ENCODE data around the gene HDHD2. TPM values are rescaled to one million over a fixed set of nuclear protein-coding genes. Genes with fewer than 3 reads are reported as not detected.
A peak's percentile ranks its signal among the peaks of the same experiment; 100 is the strongest.
"Not testable (repeated sequence)": the region's sequence is repeated elsewhere in the genome, so short reads cannot be mapped to it uniquely, and the experiment has no call there.

HDHD2 gene, protein sequence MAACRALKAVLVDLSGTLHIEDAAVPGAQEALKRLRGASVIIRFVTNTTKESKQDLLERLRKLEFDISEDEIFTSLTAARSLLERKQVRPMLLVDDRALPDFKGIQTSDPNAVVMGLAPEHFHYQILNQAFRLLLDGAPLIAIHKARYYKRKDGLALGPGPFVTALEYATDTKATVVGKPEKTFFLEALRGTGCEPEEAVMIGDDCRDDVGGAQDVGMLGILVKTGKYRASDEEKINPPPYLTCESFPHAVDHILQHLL
- total RNA-seq, result 10 to 100 TPM; 24.5 to 33.5 TPM

DNA sequence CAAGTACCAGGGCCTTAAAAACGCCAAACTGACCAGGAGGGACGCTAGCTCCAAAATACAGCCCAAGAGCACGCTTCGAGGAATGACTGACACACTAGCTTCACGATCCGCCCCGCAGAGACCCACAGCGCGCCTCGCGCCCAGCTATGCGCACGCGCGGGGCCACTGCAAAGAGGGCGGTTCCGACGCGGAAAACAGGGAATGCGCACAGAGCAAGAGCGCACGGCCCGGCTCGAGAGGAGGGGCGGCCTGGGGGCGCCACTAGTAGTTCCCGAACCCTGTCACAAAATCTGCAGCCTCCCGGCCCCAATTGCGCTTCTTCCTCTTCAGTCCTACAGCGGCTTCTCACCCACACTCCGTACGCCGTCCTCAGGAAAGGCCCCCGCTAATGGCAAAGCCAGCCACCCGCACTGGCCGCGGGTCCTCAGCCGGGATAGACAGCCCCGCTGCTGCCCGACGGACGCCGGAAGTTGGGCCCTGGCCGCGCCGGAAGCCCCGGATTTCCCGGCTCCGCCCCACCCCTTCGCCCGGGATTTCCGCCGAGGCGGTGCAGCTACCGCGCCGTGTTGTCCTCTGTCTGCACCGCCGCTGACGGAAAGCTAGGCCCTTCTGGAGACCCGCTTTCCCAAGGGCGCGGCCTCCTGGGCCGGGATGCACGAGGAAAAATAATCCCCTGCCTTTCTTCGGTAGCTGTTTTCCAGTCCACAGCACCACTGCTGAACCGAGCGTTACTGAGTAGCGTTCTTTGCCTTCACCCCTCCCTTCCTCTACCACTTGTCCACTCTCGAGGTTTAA is at the start of gene HDHD2:
HDHD2 (minus strand) TSS at position 472 of the 795 bp plus-strand sequence. CDS start 14,061 bp downstream, outside the sequence.
- Mint-ChIP-seq H3K9me3 (peaks cover 4% of the 10 kb centered on the region), H3K4me3 (peak within 1 kb of the TSS; percentile 99), H3K27me3 (no peaks in the 10 kb centered on the region), H3K4me1 (peaks cover 32% of the 10 kb centered on the region), H3K27ac (peak within 1 kb of the TSS; percentile 99), H3K36me3 (ENCODE audit: low read depth) (peaks cover 25% of the 10 kb centered on the region)
- ATAC-seq (replicated peaks), result peak; percentile 94

DNA sequence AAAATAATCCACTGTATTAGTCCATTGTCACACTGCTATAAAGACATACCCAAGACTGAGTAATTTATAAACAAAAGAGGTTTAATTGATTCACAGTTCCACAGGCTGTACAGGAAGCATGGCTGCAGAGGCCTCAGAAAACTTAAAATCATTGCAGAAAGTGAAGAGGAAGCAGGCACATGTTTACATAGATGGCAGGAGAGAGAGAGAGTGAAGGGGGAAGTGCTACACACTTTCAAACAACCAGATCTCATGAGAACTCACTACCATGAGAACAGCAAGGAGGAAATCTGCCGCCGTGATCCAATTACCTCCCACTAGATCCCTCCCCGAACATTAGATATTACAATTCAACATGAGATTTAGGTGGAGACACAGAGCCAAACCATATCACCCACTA is 45.7 kb upstream of the HDHD2 start:
- ATAC-seq (replicated peaks); H3K4me1 Mint-ChIP-seq; H3K27ac Mint-ChIP-seq; H3K4me3 Mint-ChIP-seq; H3K9me3 Mint-ChIP-seq; H3K36me3 Mint-ChIP-seq (ENCODE audit: low read depth): not testable (repeated sequence)
- H3K27me3 Mint-ChIP-seq, result peaks cover 18% of the 10 kb centered on the region

DNA sequence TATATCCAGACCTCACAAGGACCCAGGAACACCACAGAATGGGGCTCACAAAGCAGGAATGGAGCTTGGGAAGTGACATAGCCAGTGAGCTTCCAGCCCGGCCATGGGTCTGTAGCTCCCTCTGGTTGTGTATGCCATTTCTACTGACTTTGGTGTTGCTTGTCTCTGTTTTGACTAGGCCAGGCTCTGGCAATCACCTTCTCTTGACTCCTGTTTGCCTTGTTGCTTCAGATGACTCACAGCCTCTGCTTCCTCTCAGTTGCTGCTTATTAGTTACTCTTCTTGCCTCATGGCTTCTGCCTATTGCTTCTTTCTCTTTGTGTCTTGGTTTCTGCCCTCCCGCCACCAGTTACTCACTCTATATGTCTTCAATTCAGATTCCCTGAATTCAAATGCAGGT is 41.7 kb upstream of the HDHD2 start:
- ATAC-seq (replicated peaks), result no peak
- H3K9me3 Mint-ChIP-seq, result no peaks in the 10 kb centered on the region
- no peak overlapping the region for H3K27ac Mint-ChIP-seq
- H3K27me3 Mint-ChIP-seq, result peaks cover 31% of the 10 kb centered on the region
- no peaks in the 10 kb centered on the region for H3K4me1 Mint-ChIP-seq
- no peaks in the 10 kb centered on the region for H3K36me3 Mint-ChIP-seq (ENCODE audit: low read depth)
- no peak overlapping the region for H3K4me3 Mint-ChIP-seq

DNA sequence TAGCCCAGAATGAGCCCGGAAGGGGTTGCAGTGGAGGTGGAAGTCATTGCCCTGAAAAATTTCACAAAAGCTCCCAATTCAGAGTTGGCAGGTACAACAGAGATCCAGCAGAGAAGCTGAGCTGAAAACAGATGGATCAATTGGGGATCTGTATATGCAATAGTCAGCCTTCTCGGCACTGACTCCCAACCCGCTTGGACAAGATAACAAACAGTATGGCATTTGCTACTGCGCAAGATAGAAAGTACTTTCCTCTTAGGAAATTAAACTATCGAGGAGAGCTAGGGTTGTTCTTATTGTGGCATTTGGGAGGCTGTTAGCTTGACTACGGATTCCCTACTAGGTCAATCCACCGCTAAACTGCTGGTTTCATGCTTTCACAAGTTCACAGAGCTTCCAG is 37.4 kb upstream of the HDHD2 start:
- H3K27me3 Mint-ChIP-seq, result peaks cover 24% of the 10 kb centered on the region

DNA sequence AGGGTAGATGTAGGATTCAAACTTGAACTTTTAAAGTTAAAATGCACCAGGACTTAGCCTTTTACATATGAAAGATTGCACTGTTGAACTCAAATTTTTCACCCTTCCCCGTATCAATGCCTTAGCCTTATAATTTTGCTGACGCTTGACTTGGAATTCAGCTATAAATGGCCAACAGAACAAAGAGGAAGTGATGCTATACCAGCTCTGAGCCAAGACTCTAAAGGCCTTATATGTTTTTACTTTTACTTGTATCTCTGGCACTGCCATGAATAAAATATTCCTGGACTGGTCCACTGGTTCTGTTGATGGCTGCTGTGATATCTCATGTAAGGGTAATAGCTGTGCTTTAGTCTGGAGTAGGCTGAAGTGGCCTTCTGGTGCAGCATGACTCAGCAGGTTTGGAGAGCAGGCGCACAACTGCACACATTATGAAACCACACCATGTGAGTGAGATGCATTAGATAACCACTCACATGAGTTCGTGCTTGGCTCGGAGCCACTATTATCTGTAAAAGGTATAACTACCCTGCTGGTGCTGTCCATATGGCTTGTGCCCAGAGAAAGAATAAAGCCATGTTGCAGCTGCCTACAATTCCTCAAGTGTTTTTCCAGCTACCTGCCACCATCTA is 34.2 kb upstream of the HDHD2 start:
- Mint-ChIP-seq H3K9me3 (peaks cover 15% of the 10 kb centered on the region), H3K27ac (no peak overlapping the region), H3K4me1 (no peaks in the 10 kb centered on the region), H3K27me3 (peaks cover 15% of the 10 kb centered on the region), H3K4me3 (no peak overlapping the region), H3K36me3 (ENCODE audit: low read depth) (no peaks in the 10 kb centered on the region)
- no peak for ATAC-seq (replicated peaks)

More for the DNA sequence above, 37.4 kb upstream of the HDHD2 start:
- Mint-ChIP-seq H3K4me1 (no peaks in the 10 kb centered on the region), H3K36me3 (ENCODE audit: low read depth) (no peaks in the 10 kb centered on the region), H3K9me3 (peaks cover 15% of the 10 kb centered on the region), H3K4me3 (no peak overlapping the region), H3K27ac (no peak overlapping the region)
- no peak for ATAC-seq (replicated peaks)

DNA sequence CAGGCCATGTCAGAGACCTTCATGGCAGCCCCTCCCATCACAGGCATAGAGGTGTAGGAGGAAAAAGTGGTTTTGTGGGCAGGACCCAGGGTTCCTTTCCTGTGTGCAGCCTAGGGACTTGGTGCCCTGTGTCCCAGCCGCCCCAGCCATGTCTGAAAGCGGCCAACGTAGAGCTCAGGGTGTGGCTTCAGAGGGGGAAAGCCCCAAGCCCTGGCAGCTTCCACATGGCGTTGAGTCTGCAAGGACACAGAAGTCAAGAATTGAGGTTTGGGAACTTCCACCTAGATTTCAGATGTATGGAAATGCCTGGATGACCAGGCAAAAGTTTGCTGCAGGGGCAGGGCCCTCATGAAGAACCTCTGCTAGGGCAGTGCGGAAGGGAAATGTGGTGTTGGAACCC is 31.9 kb upstream of the HDHD2 start:
- ATAC-seq (replicated peaks); H3K27ac Mint-ChIP-seq; H3K36me3 Mint-ChIP-seq (ENCODE audit: low read depth); H3K27me3 Mint-ChIP-seq; H3K4me1 Mint-ChIP-seq; H3K4me3 Mint-ChIP-seq: not testable (repeated sequence)
- H3K9me3 Mint-ChIP-seq, result peaks cover 15% of the 10 kb centered on the region

DNA sequence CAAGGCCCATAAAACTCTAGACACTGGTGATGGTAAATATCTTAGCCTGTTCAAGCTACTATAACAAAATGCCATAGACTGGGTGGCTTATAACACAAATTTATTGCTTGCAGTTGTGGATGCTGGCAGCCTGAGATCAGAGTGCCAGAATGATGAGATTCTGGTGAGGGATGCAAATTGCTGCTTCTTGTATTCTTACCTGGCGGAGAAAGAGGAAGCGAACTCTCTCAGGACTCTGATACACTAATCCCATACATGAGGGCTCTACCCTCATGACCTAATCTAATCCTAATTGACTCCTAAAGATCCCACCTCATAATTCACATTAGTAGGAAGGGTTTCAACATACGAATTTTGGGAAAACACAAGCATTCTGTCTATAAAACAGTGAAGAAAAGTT is 30.5 kb upstream of the HDHD2 start:
- Mint-ChIP-seq H3K4me1 (no peaks in the 10 kb centered on the region), H3K36me3 (ENCODE audit: low read depth) (no peaks in the 10 kb centered on the region), H3K9me3 (peaks cover 12% of the 10 kb centered on the region), H3K4me3 (no peak overlapping the region), H3K27ac (no peak overlapping the region), H3K27me3 (peaks cover under 1% of the 10 kb centered on the region)
- ATAC-seq (replicated peaks), result no peak

DNA sequence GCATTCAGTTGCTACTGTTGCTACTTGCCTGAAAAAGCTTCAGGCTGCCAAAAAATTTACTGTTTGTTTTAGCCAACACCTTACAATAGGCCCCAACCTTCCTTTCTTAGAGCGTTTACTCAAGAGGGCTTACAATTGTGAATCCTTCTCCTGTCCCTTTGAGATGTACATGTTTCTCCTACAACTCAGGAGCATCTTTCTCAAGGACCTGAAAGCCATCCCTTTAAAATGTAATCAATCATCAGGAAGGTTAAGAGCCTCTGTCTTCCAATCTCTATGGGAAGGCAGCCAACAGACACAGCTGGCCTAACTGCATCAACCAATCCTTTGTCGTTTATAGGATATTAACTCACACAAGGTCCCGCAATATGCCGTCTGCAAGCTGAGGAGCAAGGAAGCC is 29.2 kb upstream of the HDHD2 start:
- no peak for ATAC-seq (replicated peaks)
- no peak overlapping the region for H3K4me3 Mint-ChIP-seq
- H3K36me3 Mint-ChIP-seq (ENCODE audit: low read depth), result no peaks in the 10 kb centered on the region
- no peaks in the 10 kb centered on the region for H3K4me1 Mint-ChIP-seq
- H3K27me3 Mint-ChIP-seq, result no peaks in the 10 kb centered on the region
- peaks cover 4% of the 10 kb centered on the region for H3K9me3 Mint-ChIP-seq
- no peak overlapping the region for H3K27ac Mint-ChIP-seq

DNA sequence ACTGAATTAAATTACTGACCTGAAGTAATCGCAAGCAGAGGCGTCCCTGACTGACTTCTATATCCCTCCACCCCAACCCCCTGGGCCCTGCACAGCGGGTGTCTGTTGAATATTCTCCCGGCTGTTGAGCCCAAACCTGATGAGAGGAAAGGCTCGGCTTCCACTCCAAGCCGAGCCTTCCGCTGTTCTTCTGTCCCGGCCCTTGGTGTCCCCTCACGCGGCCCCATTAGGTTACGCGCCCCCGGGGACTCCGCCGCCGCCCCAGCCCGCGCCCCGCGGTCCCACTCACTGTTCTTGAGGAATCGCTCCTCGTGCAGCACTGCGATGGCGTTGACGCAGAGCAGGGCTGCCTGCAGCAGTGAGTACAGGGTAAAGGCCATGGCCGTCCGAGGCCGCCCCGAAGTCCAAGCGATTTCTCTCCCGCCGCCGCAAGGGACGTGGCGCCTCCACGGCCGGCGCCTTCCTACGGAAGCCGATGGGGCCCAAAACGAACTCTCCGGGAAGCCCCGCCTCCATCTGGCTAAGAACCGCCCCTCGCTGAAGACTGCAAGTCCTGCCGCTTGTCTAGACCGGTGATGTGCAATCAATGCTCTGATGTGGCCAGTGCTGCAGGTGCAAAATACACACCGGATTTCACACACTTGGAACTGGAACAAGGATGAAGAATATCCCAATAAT is 25.7 kb upstream of the HDHD2 start, which contains the start of gene IER3IP1:
IER3IP1 (minus strand) TSS at position 467 of the 678 bp plus-strand sequence; CDS start at position 380, 87 bp downstream.
- H3K36me3 Mint-ChIP-seq (ENCODE audit: low read depth), result no peaks in the 10 kb centered on the region
- no peak within 1 kb of the TSS for H3K27ac Mint-ChIP-seq
- no peaks in the 10 kb centered on the region for H3K27me3 Mint-ChIP-seq
- H3K9me3 Mint-ChIP-seq, result no peaks in the 10 kb centered on the region
- ATAC-seq (replicated peaks), result peak; percentile 93
- H3K4me1 Mint-ChIP-seq, result no peaks in the 10 kb centered on the region
- H3K4me3 Mint-ChIP-seq, result peak within 1 kb of the TSS; percentile 30

DNA sequence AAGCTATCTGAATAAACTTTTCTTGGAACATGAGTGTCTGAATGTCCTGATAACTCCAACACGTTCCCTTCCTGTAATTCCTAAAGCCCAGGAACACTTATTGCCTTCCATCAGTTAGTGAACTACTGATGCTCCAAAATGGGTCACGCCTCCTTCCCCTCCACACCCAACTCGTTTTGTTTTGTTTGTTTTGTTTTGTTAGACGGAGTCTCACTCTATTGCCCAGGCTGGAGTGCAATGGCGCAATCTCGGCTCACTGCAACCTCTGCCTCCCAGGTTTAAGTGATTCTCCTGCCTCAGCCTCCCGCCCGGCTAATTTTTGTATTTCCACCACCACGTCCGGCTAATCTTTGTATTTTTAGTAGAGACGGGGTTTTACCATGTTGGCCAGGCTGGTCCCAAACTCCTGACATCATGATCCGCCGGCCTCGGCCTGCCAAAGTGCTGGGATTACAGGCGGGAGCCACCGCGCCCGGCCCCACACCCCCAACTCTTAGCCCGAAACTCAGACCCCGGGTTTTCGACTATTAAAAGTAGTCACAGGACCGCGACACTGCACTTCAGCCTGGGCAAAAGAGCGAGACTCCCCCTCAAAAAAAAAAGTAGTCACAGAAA is 25.1 kb upstream of the HDHD2 start:
- Mint-ChIP-seq H3K4me3 (no peak overlapping the region), H3K36me3 (ENCODE audit: low read depth) (no peaks in the 10 kb centered on the region)

DNA sequence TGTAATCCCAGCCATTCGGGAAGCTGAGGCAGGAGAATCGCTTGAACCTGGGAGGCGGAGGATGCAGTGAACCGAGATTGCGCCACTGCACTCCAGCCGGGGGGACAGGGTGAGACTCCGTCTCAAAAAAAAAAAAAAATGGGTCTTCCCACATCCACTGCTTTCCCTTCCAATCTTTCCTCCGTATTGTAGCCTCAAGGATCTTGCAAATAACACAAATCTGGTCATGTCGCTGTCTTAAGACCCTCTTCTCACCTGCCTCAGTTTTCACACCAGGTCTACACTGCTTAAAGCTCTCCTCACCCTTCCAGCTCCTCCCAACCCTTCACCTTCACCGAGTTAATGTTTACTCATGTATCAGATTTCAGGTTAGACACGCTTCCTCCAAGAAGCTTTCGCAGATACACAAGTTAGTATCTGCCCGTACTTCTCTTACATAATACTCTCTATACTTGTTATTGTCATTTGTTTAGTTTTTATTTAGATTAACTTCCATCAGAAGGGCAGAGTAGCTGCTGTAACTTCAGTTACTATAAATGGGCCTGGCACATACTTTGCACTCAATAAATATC is 24.3 kb upstream of the HDHD2 start:
- H3K9me3 Mint-ChIP-seq, result no peaks in the 10 kb centered on the region
- no peak overlapping the region for H3K4me3 Mint-ChIP-seq
- no peaks in the 10 kb centered on the region for H3K27me3 Mint-ChIP-seq
- H3K36me3 Mint-ChIP-seq (ENCODE audit: low read depth), result no peaks in the 10 kb centered on the region
- no peak overlapping the region for H3K27ac Mint-ChIP-seq
- H3K4me1 Mint-ChIP-seq, result no peaks in the 10 kb centered on the region
- no peak for ATAC-seq (replicated peaks)

More for the DNA sequence above, 25.1 kb upstream of the HDHD2 start:
- Mint-ChIP-seq H3K27me3 (no peaks in the 10 kb centered on the region), H3K9me3 (no peaks in the 10 kb centered on the region), H3K27ac (no peak overlapping the region), H3K4me1 (no peaks in the 10 kb centered on the region)
- peak; percentile 16 for ATAC-seq (replicated peaks)

DNA sequence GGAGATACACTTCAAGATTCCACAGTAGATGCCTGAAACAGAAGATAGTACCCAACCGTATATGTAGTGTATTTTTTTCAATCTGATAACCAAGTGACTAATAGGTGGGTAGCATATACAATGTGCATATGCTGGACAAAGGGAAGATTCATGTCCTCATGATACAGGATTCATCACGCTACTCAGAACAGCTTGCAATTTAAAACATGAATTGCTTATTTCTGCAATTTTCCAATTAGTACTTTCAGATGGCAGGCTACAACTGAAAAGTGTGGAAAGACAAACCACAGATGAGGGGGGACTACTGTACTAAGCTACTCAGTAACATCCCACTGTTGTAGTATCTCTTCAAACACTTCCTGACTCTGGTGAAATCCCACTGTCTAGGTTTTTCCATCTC is 22.2 kb upstream of the HDHD2 start:
- no peaks in the 10 kb centered on the region for H3K9me3 Mint-ChIP-seq
- no peak overlapping the region for H3K4me3 Mint-ChIP-seq
- no peaks in the 10 kb centered on the region for H3K4me1 Mint-ChIP-seq
- H3K27ac Mint-ChIP-seq, result no peak overlapping the region
- H3K27me3 Mint-ChIP-seq, result no peaks in the 10 kb centered on the region
- no peak for ATAC-seq (replicated peaks)
- peaks cover 4% of the 10 kb centered on the region for H3K36me3 Mint-ChIP-seq (ENCODE audit: low read depth)

DNA sequence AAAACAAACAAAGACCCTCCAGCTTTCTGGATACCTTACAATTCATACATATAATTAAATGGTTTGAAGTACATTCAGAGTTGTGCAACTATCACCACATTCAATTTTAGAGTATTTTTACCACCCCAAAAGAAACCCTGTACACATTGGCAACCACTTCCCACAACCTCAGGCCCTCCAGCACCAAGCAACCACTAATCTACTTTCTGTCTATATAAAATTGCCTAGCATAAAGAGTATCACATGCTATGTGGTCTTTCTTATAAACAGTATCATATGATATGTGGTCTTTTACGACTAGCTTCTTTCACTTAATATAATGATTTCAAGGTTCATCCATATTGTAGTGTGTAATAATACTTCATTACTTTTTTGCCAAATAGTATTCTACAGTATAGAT is 18.6 kb upstream of the HDHD2 start:
- Mint-ChIP-seq H3K27ac (no peak overlapping the region), H3K27me3 (no peaks in the 10 kb centered on the region), H3K9me3 (no peaks in the 10 kb centered on the region), H3K4me3 (no peak overlapping the region), H3K4me1 (peaks cover 15% of the 10 kb centered on the region), H3K36me3 (ENCODE audit: low read depth) (peaks cover 10% of the 10 kb centered on the region)
- peak; percentile 38 for ATAC-seq (replicated peaks)

DNA sequence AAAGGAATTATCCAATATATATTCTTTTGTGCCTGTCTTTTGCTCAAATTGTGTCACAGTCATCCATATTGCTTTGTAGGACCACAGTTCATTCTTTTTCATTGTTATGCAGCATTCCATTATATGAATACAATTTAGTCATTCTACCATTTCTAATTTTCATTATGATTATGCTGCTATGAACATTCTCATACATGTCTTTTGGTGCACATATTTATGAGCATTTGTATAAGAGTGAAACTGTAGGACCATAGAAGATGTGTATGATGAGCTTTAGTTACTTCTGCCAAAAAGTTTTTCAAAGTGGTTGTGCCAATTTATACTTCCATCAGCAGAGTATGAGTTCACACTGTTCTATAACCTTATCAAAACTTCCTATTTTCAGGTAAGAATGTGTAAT is 18.2 kb upstream of the HDHD2 start:
- Mint-ChIP-seq H3K9me3 (no peaks in the 10 kb centered on the region), H3K27ac (no peak overlapping the region), H3K4me1 (peaks cover 15% of the 10 kb centered on the region), H3K36me3 (ENCODE audit: low read depth) (peaks cover 12% of the 10 kb centered on the region), H3K27me3 (no peaks in the 10 kb centered on the region), H3K4me3 (no peak overlapping the region)
- peak; percentile 59 for ATAC-seq (replicated peaks)

Data from activated T-helper 17 cell treated with anti-CD3 and anti-CD28 coated beads, Interleukin-2, amount 50 U/mL, for 72 hours (primary cell).